Heart right ventricle (tissue), 16 donors: ENCODE data around the gene MACROD2. TPM values are rescaled to one million over a fixed set of nuclear protein-coding genes. Genes with fewer than 3 reads are reported as not detected.

ENCODE experiments used
- ATAC-seq, 8 donors: fragments of 200-7000 bp; cut with Tn5 transposase; one replicate each; pipeline ENCODE4 v1.9.1; 2020; ENCODE audit warnings: mild to moderate bottlenecking in 8 of 8, moderate library complexity in 8 of 8, moderate number of reproducible peaks in 1 of 8
- DNase-seq, 2 donors: peaks; one replicate each; pipeline ENCODE4 v3.0.0-alpha.2; 2020
- H3K27ac ChIP-seq, 10 donors: fragments of 200-600 bp; sonication (generic) in 2 of 10; one replicate each; pipeline versions ENCODE4 v1.5.0 to v1.8.0; 2020 to 2022; ENCODE audit warnings: mild to moderate bottlenecking in 3 of 10
- H3K27me3 ChIP-seq, 7 donors: fragments of 200-600 bp; one replicate each; pipeline ENCODE4 v1.8.0; 2021 to 2022; ENCODE audit warnings: mild to moderate bottlenecking in 2 of 7
- H3K36me3 ChIP-seq, 9 donors: fragments of 200-600 bp; sonication (generic) in 1 of 9; one replicate each; pipeline versions ENCODE4 v1.5.0 to v1.8.0; 2020 to 2022; ENCODE audit warnings: mild to moderate bottlenecking in 2 of 9
- H3K4me1 ChIP-seq, 9 donors: fragments of 200-600 bp; sonication (generic) in 1 of 9; one replicate each; pipeline versions ENCODE4 v1.5.0 to v1.8.0; 2020 to 2022; ENCODE audit warnings: mild to moderate bottlenecking in 4 of 9
- H3K4me3 ChIP-seq, 10 donors: fragments of 200-600 bp; sonication (generic) in 2 of 10; one replicate each; pipeline versions ENCODE4 v1.5.0 to v1.8.0; 2020 to 2022; ENCODE audit warnings: mild to moderate bottlenecking in 7 of 10, moderate library complexity in 2 of 10
- H3K9me3 ChIP-seq, 11 donors: fragments of 200-600 bp in 10 of 11; sonication (generic) in 2 of 11; one replicate each; pipeline versions ENCODE4 v1.5.0 to v1.8.0; 2013 to 2022; ENCODE audit warnings: mild to moderate bottlenecking in 2 of 11, control low read depth in 1 of 11, moderate library complexity in 1 of 11
- CTCF ChIP-seq, 9 donors: fragments of 200-600 bp; sonication (generic) in 2 of 9; IDR thresholded peaks; one replicate each; pipeline versions ENCODE4 v1.5.0 to v1.8.0; 2021 to 2022; ENCODE audit warnings: antibody characterized with exemption in 9 of 9, mild to moderate bottlenecking in 5 of 9, moderate library complexity in 1 of 9
- WGBS, 2 donors: extraction: QIAGEN DNeasy Blood & Tissue Kit; methylation state at CpG; one replicate each; pipeline ENCODE4 v1.1.7; 2013; ENCODE audit warnings: inconsistent platforms in 1 of 2; 5-methylcytosine and 5-hydroxymethylcytosine counted together
- intact Hi-C, 10 donors: fragments of 100-400 bp; cut with DNase I; formaldehyde crosslinking; loops; one replicate each; pipeline versions ENCODE4 v1.11.1 to v1.14.2; 2022
- polyA plus RNA-seq, 2 donors: library from polyadenylated mRNA; stranded (reverse); fragments of 200-250 nt; gene quantifications; one replicate each; pipeline ENCODE4 v1.2.3, GENCODE V29; 2013
- total RNA-seq, 10 donors: library from RNA; stranded (reverse); fragmentation: NEBNext Ultra II Directional in 3 of 10; extraction: Animal tissue kit (Norgen Biotek cat#: 25700) in 3 of 10; gene quantifications; one replicate each; pipeline versions ENCODE4 v1.2.1 to v1.2.4, GENCODE V29; 2021 to 2023
- donor health status: Arrhythmogenic right ventricular cardiomyopathy.
- donor health status: ischemic (EF 13 %, LVEDD 7.1; RV severe dilation, severe dysfunction).
- donor health status: healthy with polysubstance abuse.
- donor health status: DM: no; HTN: yes; CAD: no.
- donor health status: DM: no; HTN: no; CAD: no.
- donor health status: ischemic (EF 25% LVEDD 6.9; RV normal size, moderate dysfunction).
- donor health status: ischemic (EF 25% LVEDD 5.7; RV mildly dilated, moderate dysfunction).
- donor health status: healthy.
- donor health status: DM: yes; HTN: yes; CAD: no.
- donor health status: Ischemic cardiomyopathy.
- donor health status: ischemic (EF 35%, LVEDD 5.7; RV mildly dilated, moderate dysfunction).
- donor health status: nonischemic (EF 11% LVEDD 7.7; RV severe dilation, severe dysfunction).
- donor health status: DM: yes; HTN: yes; CAD: no.
- donor health status: PGD.
- donor health status: ischemic (EF 29% LVEDD 5.4; RV normal size, mild dysfunction).
- donor health status: nonischemic (EF 23%, LVEDD 6.1; RV moderate dilation, normal function).

MACROD2 gene
- total and polyA plus RNA-seq, 12 donors, result 0.28 to 6.4 (median 4.1) TPM

GRCh38 chr20:14488212-14488611, 492.9 kb downstream of the MACROD2 start:
- Histone ChIP-seq H3K9me3 (no peaks in the 10 kb centered on the region), H3K27me3 (no peaks in the 10 kb centered on the region), H3K4me1 (no peaks in the 10 kb centered on the region), H3K27ac (no peak overlapping the region), H3K4me3 (no peak overlapping the region), H3K36me3 (no peaks in the 10 kb centered on the region)
- DNase-seq (no peak), ATAC-seq (no peak)
- no peak for TF ChIP-seq CTCF (IDR thresholded peaks at IDR 0.05)
- intact Hi-C loops, result no loop called here

- Histone ChIP-seq H3K9me3 (no peaks in the 10 kb centered on the region), H3K36me3 (no peaks in the 10 kb centered on the region), H3K27me3 (no peaks in the 10 kb centered on the region), H3K4me1 (no peaks in the 10 kb centered on the region), H3K4me3 (no peak overlapping the region), H3K27ac (no peak overlapping the region)
- no peak for TF ChIP-seq CTCF (IDR thresholded peaks at IDR 0.05)
- DNase-seq, result no peak
- intact Hi-C loops, result no loop called here
- 72 to 74% methylated on average over 5 of the region's 5 CpGs for WGBS, 2 donors
- no peak for ATAC-seq
These were observed 493.6 kb downstream of the MACROD2 start for GRCh38 chr20:14488756-14489479.

GRCh38 chr20:14489544-14489943, 494.2 kb downstream of the MACROD2 start:
- no peak for ATAC-seq
- no peak for TF ChIP-seq CTCF (IDR thresholded peaks at IDR 0.05)

GRCh38 chr20:14491436-14491835, 496.1 kb downstream of the MACROD2 start:
- TF ChIP-seq CTCF (IDR thresholded peaks at IDR 0.05), result no peak
- no peak for DNase-seq
- 93 to 95% methylated on average over 1 of the region's 1 CpG for WGBS, 2 donors

More at GRCh38 chr20:14489544-14489943, 494.2 kb downstream of the MACROD2 start:
- no peaks in the 10 kb centered on the region for H3K4me1 ChIP-seq
- WGBS, 2 donors, result 41 to 42% methylated on average over 2 of the region's 2 CpGs
- no peaks in the 10 kb centered on the region for H3K9me3 ChIP-seq
- no peak overlapping the region for H3K27ac ChIP-seq
- intact Hi-C loops, result no loop called here
- DNase-seq, result no peak
- H3K4me3 ChIP-seq, result no peak overlapping the region
- H3K27me3 ChIP-seq, result no peaks in the 10 kb centered on the region
- no peaks in the 10 kb centered on the region for H3K36me3 ChIP-seq

More at GRCh38 chr20:14491436-14491835, 496.1 kb downstream of the MACROD2 start:
- no peak overlapping the region for H3K27ac ChIP-seq
- no peaks in the 10 kb centered on the region for H3K27me3 ChIP-seq
- no peak overlapping the region for H3K4me3 ChIP-seq
- H3K4me1 ChIP-seq, result no peaks in the 10 kb centered on the region
- intact Hi-C loops, result no loop called here
- no peaks in the 10 kb centered on the region for H3K36me3 ChIP-seq
- H3K9me3 ChIP-seq, result no peaks in the 10 kb centered on the region
- ATAC-seq, result no peak
